Ishikawa (cell line): ENCODE measurements around the gene ZNF549.

Experiments
- CEBPB ChIP-seq: IDR thresholded peaks from 2 replicates; pipeline ENCODE4 v1.6.1; 2012
- CREB1 ChIP-seq: IDR thresholded peaks from 2 replicates; pipeline ENCODE4 v1.6.1; 2012; ENCODE audit warnings: low read depth
- EGR1 ChIP-seq: IDR thresholded peaks from 2 replicates; pipeline ENCODE4 v1.6.1; 2012
- EP300 ChIP-seq: IDR thresholded peaks from 2 replicates; pipeline ENCODE4 v1.6.1; 2012; ENCODE audit warnings: borderline replicate concordance
- FOXM1 ChIP-seq: IDR thresholded peaks from 2 replicates; pipeline ENCODE4 v1.6.1; 2012; ENCODE audit warnings: low read depth, borderline replicate concordance
- NFIC ChIP-seq: IDR thresholded peaks from 2 replicates; pipeline ENCODE4 v1.6.1; 2012
- RAD21 ChIP-seq: IDR thresholded peaks from 2 replicates; pipeline ENCODE4 v1.6.1; 2012; ENCODE audit warnings: low read depth
- TAF1 ChIP-seq: IDR thresholded peaks from 2 replicates; pipeline ENCODE4 v1.6.1; 2012; ENCODE audit warnings: low read depth, mild to moderate bottlenecking
- TCF12 ChIP-seq: IDR thresholded peaks from 2 replicates; pipeline ENCODE4 v1.6.1; 2012; ENCODE audit warnings: low read depth
- TEAD4 ChIP-seq: IDR thresholded peaks from 2 replicates; pipeline ENCODE4 v1.6.1; 2012
- YY1 ChIP-seq: IDR thresholded peaks from 2 replicates; pipeline ENCODE4 v1.6.1; 2012; ENCODE audit warnings: low read depth
- ZBTB7A ChIP-seq: IDR thresholded peaks from 2 replicates; pipeline ENCODE4 v1.6.1; 2012; ENCODE audit warnings: low read depth
- TF ChIP-seq, protein P1 (sequence below): IDR thresholded peaks from 2 replicates; pipeline ENCODE4 v1.6.1; 2012
- TF ChIP-seq, protein P2 (sequence below): IDR thresholded peaks from 2 replicates; pipeline ENCODE4 v1.6.1; 2012
- TF ChIP-seq, protein P3 (sequence below): IDR thresholded peaks from 2 replicates; pipeline ENCODE4 v1.6.1; 2012; ENCODE audit warnings: low read depth, mild to moderate bottlenecking

The ZNF549 gene

DNA sequence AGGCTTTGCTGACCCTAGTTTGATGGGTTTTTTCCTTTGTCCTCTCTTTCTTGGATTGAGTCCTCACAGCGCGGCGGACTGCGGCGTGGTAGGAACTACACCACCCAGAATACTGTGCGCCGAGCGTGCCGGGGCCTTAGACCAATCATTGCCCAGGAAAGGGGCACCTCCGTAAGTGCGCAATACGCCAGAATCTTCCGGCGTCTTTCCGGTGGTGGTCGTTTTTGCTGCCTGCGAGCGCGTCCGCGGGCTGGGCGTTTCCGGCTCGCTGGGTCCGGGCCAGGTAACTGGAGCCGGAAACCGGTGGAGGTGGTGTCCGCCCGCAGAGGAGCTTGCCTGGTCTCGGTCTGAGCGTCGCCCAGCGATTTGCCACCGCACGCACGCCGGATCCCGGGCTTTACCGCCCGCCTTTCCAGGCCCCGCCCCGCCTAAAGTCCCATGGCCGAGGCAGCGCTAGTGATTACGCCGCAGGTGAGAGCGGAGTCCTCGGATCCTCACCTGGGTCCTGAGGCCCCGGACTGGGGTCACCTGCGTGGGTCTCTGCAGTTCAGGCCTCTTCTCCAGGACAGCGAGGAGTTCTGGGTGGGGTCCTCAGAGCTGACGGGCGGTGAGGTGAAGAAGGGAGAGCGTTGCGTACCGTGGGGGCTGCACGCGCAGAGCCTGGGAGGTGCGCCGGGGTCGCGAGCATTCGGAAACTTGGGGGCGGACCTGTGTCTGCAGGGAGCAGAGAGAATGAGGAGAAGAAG lies at the start of gene ZNF549:
ZNF549 (plus strand) TSS at position 221 of the 746 bp plus-strand sequence; CDS start at position 439, 218 bp downstream.
- 0 out of 2 replicates have a peak, but pooled peaks have one; percentile 31 for TF ChIP-seq TAF1
- TF ChIP-seq, protein P1, sequence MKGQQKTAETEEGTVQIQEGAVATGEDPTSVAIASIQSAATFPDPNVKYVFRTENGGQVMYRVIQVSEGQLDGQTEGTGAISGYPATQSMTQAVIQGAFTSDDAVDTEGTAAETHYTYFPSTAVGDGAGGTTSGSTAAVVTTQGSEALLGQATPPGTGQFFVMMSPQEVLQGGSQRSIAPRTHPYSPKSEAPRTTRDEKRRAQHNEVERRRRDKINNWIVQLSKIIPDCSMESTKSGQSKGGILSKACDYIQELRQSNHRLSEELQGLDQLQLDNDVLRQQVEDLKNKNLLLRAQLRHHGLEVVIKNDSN = peak; percentile 57
- peak; percentile 77 for TF ChIP-seq CREB1
- peak; percentile 60 for TF ChIP-seq YY1
- TF ChIP-seq RAD21 = no peak
- peak; percentile 18; the same call in 1 of the 2 replicates for TF ChIP-seq TCF12
- no peak for TF ChIP-seq FOXM1
- TF ChIP-seq NFIC = peak; percentile 58; the same call in 1 of the 2 replicates
- no peak for TF ChIP-seq CEBPB
- no peak for TF ChIP-seq ZBTB7A
- TF ChIP-seq, protein P2, sequence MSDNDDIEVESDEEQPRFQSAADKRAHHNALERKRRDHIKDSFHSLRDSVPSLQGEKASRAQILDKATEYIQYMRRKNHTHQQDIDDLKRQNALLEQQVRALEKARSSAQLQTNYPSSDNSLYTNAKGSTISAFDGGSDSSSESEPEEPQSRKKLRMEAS = peak; percentile 94
- TF ChIP-seq, protein P3, sequence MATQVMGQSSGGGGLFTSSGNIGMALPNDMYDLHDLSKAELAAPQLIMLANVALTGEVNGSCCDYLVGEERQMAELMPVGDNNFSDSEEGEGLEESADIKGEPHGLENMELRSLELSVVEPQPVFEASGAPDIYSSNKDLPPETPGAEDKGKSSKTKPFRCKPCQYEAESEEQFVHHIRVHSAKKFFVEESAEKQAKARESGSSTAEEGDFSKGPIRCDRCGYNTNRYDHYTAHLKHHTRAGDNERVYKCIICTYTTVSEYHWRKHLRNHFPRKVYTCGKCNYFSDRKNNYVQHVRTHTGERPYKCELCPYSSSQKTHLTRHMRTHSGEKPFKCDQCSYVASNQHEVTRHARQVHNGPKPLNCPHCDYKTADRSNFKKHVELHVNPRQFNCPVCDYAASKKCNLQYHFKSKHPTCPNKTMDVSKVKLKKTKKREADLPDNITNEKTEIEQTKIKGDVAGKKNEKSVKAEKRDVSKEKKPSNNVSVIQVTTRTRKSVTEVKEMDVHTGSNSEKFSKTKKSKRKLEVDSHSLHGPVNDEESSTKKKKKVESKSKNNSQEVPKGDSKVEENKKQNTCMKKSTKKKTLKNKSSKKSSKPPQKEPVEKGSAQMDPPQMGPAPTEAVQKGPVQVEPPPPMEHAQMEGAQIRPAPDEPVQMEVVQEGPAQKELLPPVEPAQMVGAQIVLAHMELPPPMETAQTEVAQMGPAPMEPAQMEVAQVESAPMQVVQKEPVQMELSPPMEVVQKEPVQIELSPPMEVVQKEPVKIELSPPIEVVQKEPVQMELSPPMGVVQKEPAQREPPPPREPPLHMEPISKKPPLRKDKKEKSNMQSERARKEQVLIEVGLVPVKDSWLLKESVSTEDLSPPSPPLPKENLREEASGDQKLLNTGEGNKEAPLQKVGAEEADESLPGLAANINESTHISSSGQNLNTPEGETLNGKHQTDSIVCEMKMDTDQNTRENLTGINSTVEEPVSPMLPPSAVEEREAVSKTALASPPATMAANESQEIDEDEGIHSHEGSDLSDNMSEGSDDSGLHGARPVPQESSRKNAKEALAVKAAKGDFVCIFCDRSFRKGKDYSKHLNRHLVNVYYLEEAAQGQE = no peak
- TF ChIP-seq EP300 = no peak
- 0 out of 2 replicates have a peak, but pooled peaks have one; percentile 4 for TF ChIP-seq TEAD4

DNA sequence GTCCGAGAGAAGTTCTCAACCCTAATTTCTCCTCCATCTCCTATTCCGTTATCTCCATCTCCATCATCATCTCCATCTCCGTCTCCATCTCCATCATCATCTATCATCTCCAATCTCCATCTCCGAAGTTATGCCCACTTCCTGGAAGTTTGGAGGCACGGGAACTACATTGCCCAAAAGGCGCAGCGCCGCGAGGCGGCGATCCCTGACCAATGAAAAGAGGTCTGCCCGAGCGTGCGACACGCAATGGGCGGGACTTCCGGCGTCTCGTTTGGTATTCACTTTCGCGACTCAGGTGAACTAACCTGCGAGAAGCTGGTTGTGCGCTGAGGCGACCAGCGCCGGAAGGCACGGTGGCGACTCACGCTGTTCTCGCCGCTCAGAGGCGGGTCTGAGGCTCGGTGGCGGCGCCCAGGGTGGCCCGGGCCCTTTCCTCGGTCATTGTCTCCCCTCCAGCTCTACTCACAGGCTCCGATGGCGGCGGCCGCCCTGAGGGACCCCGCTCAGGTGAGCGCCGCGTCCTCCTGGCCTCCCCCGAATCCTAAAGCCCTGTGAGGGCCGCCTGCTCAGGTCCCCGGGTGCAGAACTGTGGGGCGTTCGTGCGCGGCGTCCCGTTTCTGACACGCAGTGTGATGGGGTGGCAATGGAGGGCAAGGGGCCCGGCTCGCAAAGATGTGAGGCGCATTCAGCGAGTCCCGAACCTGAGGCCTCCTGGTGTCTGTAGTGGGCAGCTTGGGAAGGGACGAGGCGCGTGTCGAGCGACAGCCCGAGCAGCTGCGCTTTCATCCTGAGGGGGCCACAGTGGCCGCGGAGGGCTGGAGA lies 39.5 kb upstream of the ZNF549 start, which contains the start of gene ZNF419:
ZNF419 (plus strand) TSS at position 274 of the 822 bp plus-strand sequence; CDS start at position 475, 201 bp downstream.
- TF ChIP-seq TAF1 (peak; percentile 61; the same call in 1 of the 2 replicates), CREB1 (peak; percentile 80)
- TF ChIP-seq, protein P2 = peak; percentile 29; the same call in 1 of the 2 replicates

DNA sequence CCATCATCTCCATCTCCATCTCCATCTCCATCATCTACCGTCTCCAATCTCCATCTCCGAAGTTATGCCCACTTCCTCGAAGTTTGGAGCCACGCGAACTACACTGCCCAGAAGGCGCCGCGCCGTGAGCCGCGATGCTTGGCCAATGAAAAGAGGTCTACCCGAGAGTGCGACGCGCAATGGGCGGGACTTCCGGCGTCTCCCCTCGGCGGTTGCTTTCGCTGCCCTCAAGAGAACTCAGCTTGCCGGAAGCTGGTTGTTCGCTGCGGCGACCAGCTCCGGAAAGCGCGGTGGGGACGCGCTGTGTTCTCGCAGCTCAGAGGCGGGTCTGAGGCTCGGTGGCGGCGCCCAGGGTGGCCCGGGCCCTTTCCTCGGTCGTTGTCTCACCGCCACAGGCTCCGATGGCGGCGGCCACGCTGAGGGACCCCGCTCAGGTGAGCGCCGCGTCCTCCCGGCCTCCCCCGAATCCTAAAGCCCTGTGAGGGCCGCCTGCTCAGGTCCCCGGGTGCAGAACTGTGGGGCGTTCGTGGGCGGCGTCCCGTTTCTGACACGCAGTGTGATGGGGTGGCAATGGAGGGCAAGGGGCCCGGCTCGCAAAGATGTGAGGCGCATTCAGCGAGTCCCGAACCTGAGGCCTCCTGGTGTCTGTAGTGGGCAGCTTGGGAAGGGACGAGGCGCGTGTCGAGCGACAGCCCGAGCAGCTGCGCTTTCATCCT lies 27.3 kb upstream of the ZNF549 start, which contains the start of gene ZNF773:
ZNF773 (plus strand) TSS at position 259 of the 716 bp plus-strand sequence; CDS start at position 402, 143 bp downstream.
- TF ChIP-seq CREB1 = peak; percentile 80
- TF ChIP-seq TCF12 = peak; percentile 29; the same call in 1 of the 2 replicates
- TF ChIP-seq TAF1 = peak; percentile 79
- TF ChIP-seq, protein P2 = peak; percentile 73

DNA sequence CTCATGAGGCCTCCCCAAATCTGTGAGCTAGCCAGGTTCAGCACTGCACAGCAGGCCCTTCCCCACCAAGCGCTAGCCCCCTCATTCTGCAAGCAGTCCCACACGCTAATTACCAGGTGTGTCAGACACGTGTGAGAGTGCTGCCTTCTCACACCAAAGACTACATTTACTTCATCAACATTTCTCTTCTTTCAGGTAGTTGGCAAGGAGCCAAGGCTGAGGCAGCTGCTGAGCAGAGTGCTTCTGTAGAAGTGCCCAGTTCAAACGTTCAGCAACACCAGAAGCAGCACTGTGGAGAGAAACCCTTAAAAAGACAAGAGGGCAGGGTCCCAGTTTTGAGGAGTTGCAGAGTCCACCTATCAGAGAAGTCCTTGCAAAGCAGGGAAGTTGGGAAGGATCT lies 21.0 kb upstream of the ZNF549 start:
- no peak for TF ChIP-seq ZBTB7A
- no peak for TF ChIP-seq FOXM1
- TF ChIP-seq RAD21 = no peak
- TF ChIP-seq NFIC = 0 out of 2 replicates have a peak, but pooled peaks have one; percentile 10
- no peak for TF ChIP-seq CREB1

DNA sequence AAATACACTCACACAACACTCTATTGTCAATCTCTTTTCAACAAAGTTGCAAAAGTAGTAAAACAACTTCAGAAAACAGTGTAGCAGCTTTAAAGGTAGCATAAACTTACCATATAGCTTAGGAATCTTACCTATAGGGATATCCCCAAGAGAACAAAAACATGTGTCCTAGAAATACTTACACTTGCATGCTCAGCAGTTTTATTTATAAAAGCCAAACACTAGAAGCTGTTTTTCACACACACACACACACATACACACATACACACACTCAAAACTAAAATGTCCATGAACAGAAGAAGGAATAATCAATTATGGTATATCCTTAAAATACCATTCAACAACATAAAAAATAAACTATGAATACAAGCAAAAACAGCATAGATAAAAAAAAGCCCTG lies 15.7 kb upstream of the ZNF549 start:
- TF ChIP-seq, protein P1 = no peak
- TF ChIP-seq YY1 (no peak), FOXM1 (no peak), TAF1 (no peak), CREB1 (no peak), EGR1 (no peak), NFIC (no peak), EP300 (no peak), RAD21 (no peak), TEAD4 (no peak), TCF12 (no peak), ZBTB7A (no peak), CEBPB (no peak)
- TF ChIP-seq, protein P3 = no peak
- TF ChIP-seq, protein P2 = no peak
